Type B pancreatic cell (in vitro differentiated cells): ENCODE results near the gene KCTD5. TPM values are rescaled to one million over a fixed set of nuclear protein-coding genes. Genes with fewer than 3 reads are reported as not detected.
"Not testable (repeated sequence)": the region's sequence is repeated elsewhere in the genome, so short reads cannot be mapped to it uniquely, and the experiment has no call there.

Experiments used
- DNase-seq: peaks from one replicate; pipeline ENCODE4 v3.0.0; 2021; ENCODE audit warnings: mixed read lengths; ENCODE audit not compliant: unreplicated experiment; ENCODE audit errors: extremely low spot score
- H3K27ac Mint-ChIP-seq: 2 replicates; pipeline ENCODE4 v1.8.0; 2021; ENCODE audit warnings: mild to moderate bottlenecking, mixed read lengths
- H3K27me3 Mint-ChIP-seq: 2 replicates; pipeline ENCODE4 v1.8.0; 2021; ENCODE audit warnings: mixed read lengths
- H3K36me3 Mint-ChIP-seq: 2 replicates; pipeline ENCODE4 v1.8.0; 2021; ENCODE audit warnings: mixed read lengths
- H3K4me1 Mint-ChIP-seq: one replicate; pipeline ENCODE4 v1.8.0; 2021; ENCODE audit warnings: mixed read lengths; ENCODE audit not compliant: unreplicated experiment
- H3K4me3 Mint-ChIP-seq: 2 replicates; pipeline ENCODE4 v1.8.0; 2021; ENCODE audit warnings: mild to moderate bottlenecking, mixed read lengths
- H3K9me3 Mint-ChIP-seq: 2 replicates; pipeline ENCODE4 v1.8.0; 2021; ENCODE audit warnings: mixed read lengths
- total RNA-seq: library from RNA; stranded (reverse); gene quantifications from 2 replicates; pipeline ENCODE4 v1.2.1, GENCODE V29; 2021; ENCODE audit warnings: low replicate concordance
- TF ChIP-seq, protein P1 (sequence below): fragments of 200-600 bp; sonication (generic); conservative IDR thresholded peaks from 2 replicates; pipeline ENCODE4 v1.5.0; 2021; ENCODE audit warnings: antibody characterized with exemption, mild to moderate bottlenecking

KCTD5 gene
- total RNA-seq, 1 donor from 2014 or later = 25.1 TPM

DNA sequence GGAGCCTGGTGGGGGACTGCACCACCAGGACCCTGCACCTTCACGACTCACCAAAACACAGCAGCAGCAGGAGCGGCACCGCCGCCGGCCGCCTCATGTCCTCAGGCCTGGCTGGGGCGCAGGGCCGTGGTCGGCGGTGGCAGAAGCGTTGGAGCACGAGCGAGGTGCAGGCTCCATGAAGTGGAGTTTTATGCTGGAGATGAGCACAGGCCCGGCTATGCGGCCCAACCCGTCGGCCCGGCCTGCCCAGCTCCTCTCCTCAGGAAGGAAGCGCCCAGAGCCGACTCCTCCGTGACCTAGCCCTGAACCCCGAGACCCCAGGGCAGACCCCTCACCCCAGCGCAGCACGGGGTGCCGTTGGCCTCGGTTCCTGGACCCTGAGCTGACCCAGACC is 37.7 kb downstream of the KCTD5 start, which contains the start of gene PRSS27:
TSS of gene PRSS27 (minus strand) at position 161 of the 394 bp plus-strand sequence. CDS start at position 97, 64 bp downstream.
- Mint-ChIP-seq H3K36me3 (no peaks in the 10 kb centered on the region), H3K4me1 (no peaks in the 10 kb centered on the region), H3K9me3 (no peaks in the 10 kb centered on the region), H3K4me3 (peak within 1 kb of the TSS; percentile 85), H3K27me3 (peaks cover 5% of the 10 kb centered on the region), H3K27ac (peak within 1 kb of the TSS; percentile 86)
- DNase-seq = no peak
- TF ChIP-seq, protein P1, sequence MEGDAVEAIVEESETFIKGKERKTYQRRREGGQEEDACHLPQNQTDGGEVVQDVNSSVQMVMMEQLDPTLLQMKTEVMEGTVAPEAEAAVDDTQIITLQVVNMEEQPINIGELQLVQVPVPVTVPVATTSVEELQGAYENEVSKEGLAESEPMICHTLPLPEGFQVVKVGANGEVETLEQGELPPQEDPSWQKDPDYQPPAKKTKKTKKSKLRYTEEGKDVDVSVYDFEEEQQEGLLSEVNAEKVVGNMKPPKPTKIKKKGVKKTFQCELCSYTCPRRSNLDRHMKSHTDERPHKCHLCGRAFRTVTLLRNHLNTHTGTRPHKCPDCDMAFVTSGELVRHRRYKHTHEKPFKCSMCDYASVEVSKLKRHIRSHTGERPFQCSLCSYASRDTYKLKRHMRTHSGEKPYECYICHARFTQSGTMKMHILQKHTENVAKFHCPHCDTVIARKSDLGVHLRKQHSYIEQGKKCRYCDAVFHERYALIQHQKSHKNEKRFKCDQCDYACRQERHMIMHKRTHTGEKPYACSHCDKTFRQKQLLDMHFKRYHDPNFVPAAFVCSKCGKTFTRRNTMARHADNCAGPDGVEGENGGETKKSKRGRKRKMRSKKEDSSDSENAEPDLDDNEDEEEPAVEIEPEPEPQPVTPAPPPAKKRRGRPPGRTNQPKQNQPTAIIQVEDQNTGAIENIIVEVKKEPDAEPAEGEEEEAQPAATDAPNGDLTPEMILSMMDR = no peak

DNA sequence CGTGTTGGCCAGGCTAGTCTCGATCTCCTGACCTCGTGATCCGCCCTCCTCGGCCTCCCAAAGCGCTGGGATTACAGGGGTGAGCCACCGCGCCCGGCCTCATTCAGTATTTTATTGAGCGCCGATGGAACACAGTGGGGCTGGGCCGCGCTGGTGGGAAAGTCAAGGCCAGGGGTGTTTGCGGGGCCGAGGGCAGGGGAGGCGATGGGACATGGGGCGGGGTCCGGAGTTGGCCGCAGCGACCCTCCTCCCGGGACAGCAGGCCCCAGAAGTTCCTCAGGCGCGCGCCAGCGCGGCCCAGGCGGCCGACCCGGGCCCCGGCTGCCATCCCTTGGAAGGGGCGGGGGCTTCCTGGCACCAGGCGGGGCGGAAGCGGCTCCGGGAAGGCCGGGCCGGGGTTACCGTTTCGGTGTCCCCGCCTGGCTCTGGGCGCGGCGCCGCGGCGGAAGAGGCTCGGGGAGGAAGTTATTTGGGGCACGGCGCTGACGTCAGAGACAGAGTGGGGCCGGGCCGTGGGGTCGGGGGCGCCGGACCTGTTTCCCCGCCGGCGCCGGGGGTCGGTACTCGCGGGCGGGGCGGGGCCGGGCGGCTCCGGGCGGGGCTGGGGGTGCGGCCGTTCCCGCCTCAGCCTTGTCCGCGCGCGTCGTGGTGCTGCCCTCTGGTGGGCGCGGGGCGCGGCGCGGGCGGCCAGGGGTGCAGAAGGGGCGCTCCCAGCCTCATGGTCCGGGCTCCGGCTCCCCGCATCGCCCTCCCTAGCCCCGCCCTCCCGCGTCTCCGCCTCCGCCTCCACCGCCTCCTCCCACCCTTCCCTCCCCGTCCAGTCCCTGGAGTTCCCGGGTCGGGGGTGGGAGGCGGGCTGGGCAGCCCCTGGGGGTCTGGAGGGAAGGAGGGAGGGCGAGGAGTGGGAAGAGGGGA is 38.7 kb downstream of the KCTD5 start:
- Mint-ChIP-seq H3K27ac (peak overlapping the region; percentile 86), H3K36me3 (no peaks in the 10 kb centered on the region), H3K4me1 (no peaks in the 10 kb centered on the region), H3K9me3 (no peaks in the 10 kb centered on the region), H3K27me3 (peaks cover 4% of the 10 kb centered on the region), H3K4me3 (peak overlapping the region; percentile 85)
- TF ChIP-seq, protein P1 = peak; percentile 88
- DNase-seq = peak; percentile 95

DNA sequence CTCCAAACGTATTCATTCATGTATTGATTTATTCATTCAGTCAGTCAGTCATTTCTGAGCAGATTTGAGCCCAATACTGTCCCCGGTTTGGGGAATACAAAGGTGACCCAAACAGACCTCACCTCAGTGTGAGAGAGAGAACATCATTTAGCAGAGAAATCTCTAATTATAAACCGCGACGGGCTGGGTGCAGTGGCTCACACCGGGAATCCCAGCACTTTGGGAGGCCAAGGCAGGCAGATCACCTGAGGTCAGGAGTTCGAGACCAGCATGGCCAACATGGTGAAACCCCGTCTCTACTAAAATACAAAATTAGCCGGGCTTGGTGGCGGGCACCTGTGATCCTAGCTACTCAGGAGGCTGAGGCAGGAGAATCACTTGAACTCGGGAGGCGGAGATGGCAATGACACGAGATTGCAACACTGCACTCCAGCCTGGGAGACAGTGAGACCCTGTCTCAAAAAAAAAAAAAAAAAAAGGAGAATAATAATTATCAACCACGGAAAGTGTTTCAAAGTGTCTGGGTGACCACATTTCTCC is 39.4 kb downstream of the KCTD5 start:
- not testable (repeated sequence) for H3K4me1 Mint-ChIP-seq, H3K9me3 Mint-ChIP-seq, DNase-seq, H3K27me3 Mint-ChIP-seq, H3K36me3 Mint-ChIP-seq
- Mint-ChIP-seq H3K4me3 (peak overlapping the region; percentile 74), H3K27ac (peak overlapping the region; percentile 59)

DNA sequence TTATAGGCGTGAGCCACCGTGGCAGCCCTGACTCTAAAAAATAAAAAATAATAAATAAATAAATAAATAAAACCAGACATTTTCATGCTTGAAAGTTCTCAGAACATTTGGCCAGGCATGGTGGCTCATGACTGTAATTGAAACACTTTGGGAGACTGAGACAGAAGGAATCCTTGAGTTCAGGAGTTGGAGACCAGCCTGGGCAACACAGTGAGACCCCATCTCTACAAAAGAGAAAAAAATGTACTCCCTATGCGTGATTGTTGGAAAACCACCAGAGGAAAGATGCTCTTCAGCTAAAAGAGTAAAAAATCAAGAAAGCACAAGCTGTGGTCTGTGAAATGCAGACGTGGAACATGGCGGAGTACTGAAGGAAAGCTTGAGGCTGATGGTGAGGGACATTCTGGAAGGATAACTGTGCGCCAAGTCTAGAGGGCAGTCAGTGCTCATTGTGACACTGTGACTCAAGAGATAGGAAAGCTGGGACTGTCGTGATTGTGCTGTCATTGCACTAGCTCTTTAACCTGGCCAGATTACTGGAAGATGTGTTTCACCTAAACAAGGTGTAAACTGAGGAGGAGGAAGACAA is 41.9 kb downstream of the KCTD5 start:
- Mint-ChIP-seq H3K27me3 (peaks cover 4% of the 10 kb centered on the region), H3K36me3 (no peaks in the 10 kb centered on the region), H3K4me1 (no peaks in the 10 kb centered on the region), H3K9me3 (no peaks in the 10 kb centered on the region), H3K27ac (no peak overlapping the region), H3K4me3 (no peak overlapping the region)
- DNase-seq = no peak
- TF ChIP-seq, protein P1 = no peak

DNA sequence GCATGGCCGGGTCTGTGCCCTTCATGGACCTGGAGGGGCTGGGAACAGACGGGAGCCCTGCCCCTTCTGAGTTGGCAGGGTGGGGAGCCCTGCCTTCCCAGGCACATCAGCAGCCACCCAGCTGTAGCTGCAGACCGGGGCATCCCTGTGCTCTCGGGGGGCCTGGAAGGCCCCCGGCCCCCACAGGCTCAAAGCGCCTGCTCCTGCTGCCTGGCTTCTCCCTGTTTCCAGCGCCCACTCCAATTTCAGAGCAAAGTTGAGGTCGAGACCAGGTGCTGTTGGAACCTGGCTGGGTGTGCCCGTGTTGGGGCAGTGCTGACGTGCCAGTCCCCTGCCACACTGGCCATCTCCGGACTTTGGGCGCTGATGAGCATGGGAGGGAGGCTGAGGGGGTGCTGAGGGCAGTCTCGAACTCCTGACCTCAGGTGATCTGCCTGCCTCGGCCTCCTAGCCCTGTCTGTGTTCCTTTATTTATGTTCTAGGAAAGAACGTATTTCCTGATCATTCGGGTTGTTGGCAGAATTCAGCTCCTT is 42.6 kb downstream of the KCTD5 start:
- no peak for DNase-seq
- H3K4me3 Mint-ChIP-seq = no peak overlapping the region
- H3K27ac Mint-ChIP-seq = no peak overlapping the region
- no peaks in the 10 kb centered on the region for H3K36me3 Mint-ChIP-seq
- no peaks in the 10 kb centered on the region for H3K9me3 Mint-ChIP-seq
- H3K4me1 Mint-ChIP-seq = no peaks in the 10 kb centered on the region
- peaks cover 4% of the 10 kb centered on the region for H3K27me3 Mint-ChIP-seq
- TF ChIP-seq, protein P1 = no peak

DNA sequence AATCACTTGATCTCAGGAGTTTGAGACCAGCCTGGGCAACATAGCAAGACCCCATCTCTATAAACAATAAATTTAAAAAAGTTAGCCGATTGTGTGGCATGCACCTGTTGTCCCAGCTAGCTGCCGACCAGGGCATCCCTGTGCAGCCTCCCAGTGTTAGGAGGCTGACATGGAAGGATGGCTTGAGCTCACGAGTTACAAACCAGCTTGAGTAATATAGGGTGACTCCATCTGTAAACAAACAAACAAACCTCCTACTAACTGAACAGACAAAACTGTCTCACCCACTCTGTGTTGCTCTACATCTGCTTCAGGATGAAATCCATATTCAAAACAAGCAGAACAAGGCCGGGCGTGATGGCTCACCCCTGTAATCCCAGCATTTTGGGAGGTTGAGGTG is 44.6 kb downstream of the KCTD5 start:
- Mint-ChIP-seq H3K4me3 (no peak overlapping the region), H3K4me1 (no peaks in the 10 kb centered on the region), H3K9me3 (no peaks in the 10 kb centered on the region), H3K27me3 (peaks cover 4% of the 10 kb centered on the region), H3K27ac (no peak overlapping the region), H3K36me3 (no peaks in the 10 kb centered on the region)
- TF ChIP-seq, protein P1 = no peak
- no peak for DNase-seq
